ENCODE results near the gene USP22.
"Not testable (repeated sequence)": the region's sequence is repeated elsewhere in the genome, so short reads cannot be mapped to it uniquely, and the experiment has no call there.

USP22 gene

GRCh38 chr17:20986767-20987510, 55.9 kb downstream of the USP22 start:
- no peaks in the 10 kb centered on the region for H3K4me1 ChIP-seq (ENCODE audit: insufficient read depth, low read length)
- no peaks in the 10 kb centered on the region for H3K9me3 ChIP-seq (ENCODE audit: control insufficient read depth, insufficient read depth, low read length)
- H3K9ac ChIP-seq (ENCODE audit: low read depth, low read length): no peak overlapping the region
- H3K36me3 ChIP-seq (ENCODE audit: insufficient read depth, low read length): no peaks in the 10 kb centered on the region; the same call in 1 of the 2 replicates

DNA sequence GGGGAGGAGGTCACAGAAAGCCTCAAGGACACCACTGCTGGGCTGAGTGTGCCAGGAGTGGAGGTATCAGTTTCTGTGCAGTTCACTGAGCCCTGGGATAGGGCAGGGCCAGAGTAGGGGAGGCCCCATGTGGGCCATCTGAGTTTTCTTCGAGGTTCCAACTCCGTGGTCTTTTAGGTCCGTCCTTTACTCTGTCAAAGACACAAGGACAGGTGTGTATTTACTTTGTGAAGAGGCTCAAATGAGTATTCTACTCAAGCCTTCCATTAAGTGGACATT, 59.5 kb downstream of the USP22 start:
- H3K36me3 ChIP-seq (ENCODE audit: insufficient read depth, low read length): no peaks in the 10 kb centered on the region; the same call in 1 of the 2 replicates
- no peaks in the 10 kb centered on the region for H3K4me1 ChIP-seq (ENCODE audit: insufficient read depth, low read length)
- H3K9me3 ChIP-seq (ENCODE audit: control insufficient read depth, insufficient read depth, low read length): no peaks in the 10 kb centered on the region
- no peak overlapping the region for H3K9ac ChIP-seq (ENCODE audit: low read depth, low read length)

DNA sequence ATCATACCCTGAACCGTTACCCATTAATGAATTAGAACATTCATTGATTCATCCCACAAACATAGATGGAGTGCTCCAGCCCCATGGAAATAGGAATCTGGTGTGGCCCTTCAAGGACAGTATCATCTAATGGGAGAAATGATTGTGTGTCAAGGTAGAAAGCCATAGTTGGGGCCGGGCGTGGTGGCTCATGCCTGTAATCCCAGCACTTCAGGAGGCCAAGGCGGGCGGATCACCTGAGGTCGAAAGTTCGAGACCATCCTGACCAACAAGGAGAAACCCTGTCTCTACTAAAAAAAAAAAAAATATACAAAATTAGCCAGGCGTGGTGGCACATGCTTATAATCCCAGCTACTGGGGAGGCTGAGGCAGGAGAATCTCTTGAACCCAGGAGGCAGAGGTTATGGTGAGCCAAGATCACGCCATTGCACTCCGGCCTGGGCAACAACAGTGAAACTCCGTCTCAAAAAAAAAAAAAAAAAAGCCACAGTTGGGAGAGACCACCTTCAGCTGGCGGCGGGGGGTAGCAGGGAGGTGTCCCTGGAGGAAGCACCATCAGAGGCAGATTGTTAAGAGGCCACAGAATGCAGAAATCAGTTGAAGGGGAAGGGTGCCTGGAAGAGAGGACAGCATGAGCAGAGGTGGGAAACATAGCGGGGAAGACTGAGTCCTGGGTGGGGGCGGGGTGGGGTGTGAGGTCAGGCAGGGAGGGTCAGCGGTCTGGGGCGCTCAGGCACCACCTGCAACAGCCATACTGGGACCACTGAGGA, 60.0 kb downstream of the USP22 start:
- no peaks in the 10 kb centered on the region for H3K9me3 ChIP-seq (ENCODE audit: control insufficient read depth, insufficient read depth, low read length)
- H3K4me1 ChIP-seq (ENCODE audit: insufficient read depth, low read length): no peaks in the 10 kb centered on the region
- no peak overlapping the region for H3K9ac ChIP-seq (ENCODE audit: low read depth, low read length)
- no peaks in the 10 kb centered on the region; the same call in 1 of the 2 replicates for H3K36me3 ChIP-seq (ENCODE audit: insufficient read depth, low read length)

GRCh38 chr17:20981046-20981920, 61.5 kb downstream of the USP22 start:
- H3K9ac ChIP-seq (ENCODE audit: low read depth, low read length): no peak overlapping the region
- H3K4me1 ChIP-seq (ENCODE audit: insufficient read depth, low read length): no peaks in the 10 kb centered on the region
- H3K36me3 ChIP-seq (ENCODE audit: insufficient read depth, low read length): no peaks in the 10 kb centered on the region; the same call in 1 of the 2 replicates
- no peaks in the 10 kb centered on the region for H3K9me3 ChIP-seq (ENCODE audit: control insufficient read depth, insufficient read depth, low read length)

DNA sequence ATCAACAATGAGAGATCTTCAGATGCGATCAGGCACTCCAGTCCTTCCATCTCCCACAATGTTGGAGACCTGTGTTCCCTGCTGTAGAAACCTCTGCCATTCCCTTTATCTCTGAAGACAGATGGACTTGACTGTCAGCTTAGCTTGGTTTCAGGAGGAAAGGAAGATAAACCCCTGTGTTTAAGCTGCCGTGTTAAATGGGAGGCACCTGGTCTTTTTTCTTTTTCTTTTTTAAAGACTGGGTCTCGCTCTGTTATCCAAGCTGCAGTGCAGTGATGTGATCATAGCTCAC, 63.1 kb downstream of the USP22 start:
- no peak overlapping the region for H3K9ac ChIP-seq (ENCODE audit: low read depth, low read length)
- H3K4me1 ChIP-seq (ENCODE audit: insufficient read depth, low read length): no peaks in the 10 kb centered on the region
- H3K36me3 ChIP-seq (ENCODE audit: insufficient read depth, low read length): no peaks in the 10 kb centered on the region; the same call in 1 of the 2 replicates
- H3K9me3 ChIP-seq (ENCODE audit: control insufficient read depth, insufficient read depth, low read length): no peaks in the 10 kb centered on the region

DNA sequence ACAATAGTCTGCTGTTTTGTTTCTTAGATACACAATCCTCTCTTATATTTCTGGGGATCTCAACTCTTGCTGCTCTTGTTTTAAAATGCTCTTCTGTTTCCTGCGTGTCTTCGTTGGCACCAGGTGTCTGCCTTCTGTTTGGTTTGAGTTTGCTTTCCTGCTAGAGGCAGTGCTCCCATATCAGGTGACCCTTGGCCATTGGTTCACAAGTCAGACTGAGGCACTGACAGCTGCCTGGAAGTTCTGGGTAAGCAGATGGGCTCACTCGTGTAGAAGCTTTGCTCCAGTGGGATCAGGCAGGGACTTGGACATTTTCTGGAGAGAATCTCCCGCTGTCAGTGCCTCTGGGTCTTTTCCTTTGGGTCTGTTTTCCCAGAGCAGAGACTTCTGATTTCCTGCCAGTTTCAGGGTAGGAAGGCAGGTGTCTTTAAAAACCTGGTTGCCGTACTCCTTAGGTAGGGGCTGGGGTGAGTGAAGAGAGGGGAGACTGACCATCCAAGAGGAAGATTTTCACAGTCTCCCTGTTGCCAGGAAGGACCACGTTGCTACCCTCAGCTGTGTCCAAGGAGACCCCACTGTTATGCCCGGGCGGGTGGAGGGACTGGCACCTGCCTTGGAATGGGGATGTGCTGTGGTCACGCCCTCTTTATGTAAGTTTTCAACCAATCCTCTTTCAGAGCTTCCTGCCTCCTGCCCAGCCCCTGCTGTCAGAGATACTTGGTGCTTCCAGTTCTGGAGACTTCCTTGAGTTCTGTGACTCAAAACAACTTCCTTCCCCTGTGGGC, 63.6 kb downstream of the USP22 start:
- not testable (repeated sequence) for H3K9me3 ChIP-seq (ENCODE audit: control insufficient read depth, insufficient read depth, low read length); H3K9ac ChIP-seq (ENCODE audit: low read depth, low read length); H3K36me3 ChIP-seq (ENCODE audit: insufficient read depth, low read length); H3K4me1 ChIP-seq (ENCODE audit: insufficient read depth, low read length)

- H3K9me3 ChIP-seq (ENCODE audit: control insufficient read depth, insufficient read depth, low read length); H3K4me1 ChIP-seq (ENCODE audit: insufficient read depth, low read length); H3K9ac ChIP-seq (ENCODE audit: low read depth, low read length); H3K36me3 ChIP-seq (ENCODE audit: insufficient read depth, low read length): not testable (repeated sequence)
These were observed 65.1 kb downstream of the USP22 start for GRCh38 chr17:20977609-20978253.

DNA sequence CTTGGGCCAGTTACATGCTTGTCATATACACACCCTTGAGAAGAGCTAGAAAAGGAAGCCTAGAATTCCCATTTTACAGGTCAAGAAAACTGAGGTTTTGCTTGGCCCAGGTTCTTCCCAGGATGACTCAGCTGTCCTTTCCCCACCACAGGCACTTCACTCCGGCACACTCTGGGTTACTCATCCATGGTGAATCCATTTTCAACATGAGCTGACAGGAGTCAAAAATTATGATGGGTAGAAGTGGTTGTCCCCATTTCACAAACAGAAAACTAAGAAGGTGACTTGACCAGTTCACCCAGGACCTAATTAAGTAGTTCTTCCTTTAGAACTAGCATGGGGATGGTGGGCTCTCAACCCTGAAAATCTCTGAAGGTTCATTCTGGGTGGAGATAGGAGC, 67.2 kb downstream of the USP22 start:
- no peak overlapping the region for H3K9ac ChIP-seq (ENCODE audit: low read depth, low read length)
- no peaks in the 10 kb centered on the region for H3K4me1 ChIP-seq (ENCODE audit: insufficient read depth, low read length)
- no peaks in the 10 kb centered on the region for H3K9me3 ChIP-seq (ENCODE audit: control insufficient read depth, insufficient read depth, low read length)
- H3K36me3 ChIP-seq (ENCODE audit: insufficient read depth, low read length): no peaks in the 10 kb centered on the region; the same call in 1 of the 2 replicates

DNA sequence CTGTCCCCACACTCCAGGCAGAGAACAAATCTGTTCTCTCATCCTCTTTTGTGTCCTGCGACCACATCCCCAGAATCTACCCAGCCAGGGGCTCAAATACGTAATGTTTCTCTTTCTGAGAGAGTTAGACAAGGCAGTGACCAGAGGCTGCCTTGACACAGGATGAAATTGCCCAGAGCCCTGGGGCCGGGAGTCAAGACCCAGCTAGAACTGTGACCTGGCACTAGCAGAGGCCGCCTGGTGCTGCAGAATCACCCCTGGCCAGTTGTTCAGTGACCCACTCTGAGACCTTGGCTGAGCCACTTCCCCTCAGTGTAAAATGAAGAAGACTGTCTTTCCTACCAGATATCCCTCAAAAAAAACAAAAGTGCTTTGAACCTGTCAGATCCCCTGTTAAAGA, 72.5 kb downstream of the USP22 start:
- Histone ChIP-seq H3K4me1 (ENCODE audit: insufficient read depth, low read length) (no peaks in the 10 kb centered on the region), H3K36me3 (ENCODE audit: insufficient read depth, low read length) (no peaks in the 10 kb centered on the region), H3K9me3 (ENCODE audit: control insufficient read depth, insufficient read depth, low read length) (no peaks in the 10 kb centered on the region), H3K9ac (ENCODE audit: low read depth, low read length) (no peak overlapping the region)

- Histone ChIP-seq H3K4me1 (ENCODE audit: insufficient read depth, low read length) (no peaks in the 10 kb centered on the region), H3K36me3 (ENCODE audit: insufficient read depth, low read length) (no peaks in the 10 kb centered on the region), H3K9ac (ENCODE audit: low read depth, low read length) (no peak overlapping the region), H3K9me3 (ENCODE audit: control insufficient read depth, insufficient read depth, low read length) (no peaks in the 10 kb centered on the region)
These were observed 73.7 kb downstream of the USP22 start for GRCh38 chr17:20968913-20969616.

DNA sequence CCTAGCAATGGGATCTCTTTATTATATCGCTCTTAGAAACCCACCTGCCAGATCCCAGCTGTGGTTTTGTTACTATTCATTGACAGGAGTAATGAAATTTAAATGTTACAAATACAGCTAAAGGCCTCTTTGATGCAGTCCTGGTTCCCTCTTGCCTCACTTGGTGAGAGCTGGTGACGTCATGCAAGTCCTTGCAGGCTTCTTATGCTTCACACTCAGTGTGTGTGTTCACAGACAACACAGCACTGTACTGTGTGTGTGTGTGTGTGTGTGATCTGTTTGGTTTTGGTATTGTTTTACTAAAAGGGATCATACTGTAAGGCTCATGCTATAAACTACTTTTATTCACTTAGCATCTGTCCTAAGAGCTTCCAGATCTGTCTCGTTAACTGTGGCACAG, 75.0 kb downstream of the USP22 start:
- Histone ChIP-seq H3K9me3 (ENCODE audit: control insufficient read depth, insufficient read depth, low read length) (no peaks in the 10 kb centered on the region), H3K36me3 (ENCODE audit: insufficient read depth, low read length) (no peaks in the 10 kb centered on the region), H3K4me1 (ENCODE audit: insufficient read depth, low read length) (no peaks in the 10 kb centered on the region)

DNA sequence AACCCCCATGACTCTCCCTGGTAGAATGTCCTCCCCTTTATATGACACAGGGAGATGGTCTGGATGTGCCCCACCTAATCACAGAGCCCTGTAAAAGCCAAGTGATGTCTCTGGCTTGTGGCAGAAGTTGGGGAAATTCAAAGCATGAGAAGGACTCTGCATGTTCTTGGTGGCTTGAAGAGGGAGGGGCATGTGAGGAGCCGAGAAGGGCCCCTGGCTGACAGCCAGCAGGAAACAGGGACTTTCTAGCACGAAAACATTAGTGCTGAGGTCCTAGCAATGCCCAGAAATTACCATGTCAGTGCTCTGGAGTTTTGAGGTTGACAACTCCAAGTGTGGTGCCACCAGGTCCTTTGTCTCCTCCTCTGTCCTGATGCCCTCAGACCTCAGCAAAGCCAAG, 75.9 kb downstream of the USP22 start:
- Histone ChIP-seq H3K9ac (ENCODE audit: low read depth, low read length) (no peak overlapping the region), H3K4me1 (ENCODE audit: insufficient read depth, low read length) (peaks cover 2% of the 10 kb centered on the region), H3K9me3 (ENCODE audit: control insufficient read depth, insufficient read depth, low read length) (no peaks in the 10 kb centered on the region), H3K36me3 (ENCODE audit: insufficient read depth, low read length) (no peaks in the 10 kb centered on the region)

More for the DNA sequence above, 75.0 kb downstream of the USP22 start:
- no peak overlapping the region for H3K9ac ChIP-seq (ENCODE audit: low read depth, low read length)

- no peaks in the 10 kb centered on the region for H3K9me3 ChIP-seq (ENCODE audit: control insufficient read depth, insufficient read depth, low read length)
- peaks cover 8% of the 10 kb centered on the region for H3K4me1 ChIP-seq (ENCODE audit: insufficient read depth, low read length)
- H3K36me3 ChIP-seq (ENCODE audit: insufficient read depth, low read length): no peaks in the 10 kb centered on the region
- no peak overlapping the region for H3K9ac ChIP-seq (ENCODE audit: low read depth, low read length)
These were observed 77.3 kb downstream of the USP22 start for GRCh38 chr17:20965492-20965891.

Data from ES-I3 (cell line).